OCI-LY3 (cell line): Measurements from ENCODE around the gene SLC15A1.

Experiments
- H2AFZ ChIP-seq: fragments of 200-600, 300-600 bp; shearing (Covaris generic); 2 replicates; pipeline ENCODE4 v1.6.0; 2014; ENCODE audit warnings: antibody characterized with exemption, low read depth, low read length
- H3K27ac ChIP-seq: fragments of 200-600, 300-600 bp; sonication (generic); 2 replicates; pipeline ENCODE4 v1.5.1; 2014; ENCODE audit warnings: mild to moderate bottlenecking, low read length, moderate library complexity, mixed read lengths
- H3K27me3 ChIP-seq: fragments of 200-600, 300-600 bp; sonication (generic); 2 replicates; pipeline ENCODE4 v1.6.1; 2014; ENCODE audit warnings: low read depth, low read length, mixed read lengths
- H3K36me3 ChIP-seq: fragments of 200-600, 300-600 bp; sonication (generic); replicated peaks from 2 replicates; pipeline ENCODE3; 2014; ENCODE audit warnings: low read depth, low read length, mixed read lengths
- H3K4me1 ChIP-seq: fragments of 300-600, 200-600 bp; sonication (generic); 2 replicates; pipeline ENCODE4 v1.6.1; 2014; ENCODE audit warnings: low read length, mixed read lengths
- H3K4me2 ChIP-seq: fragments of 200-600, 300-600 bp; sonication (generic); 2 replicates; pipeline ENCODE4 v1.6.1; 2014; ENCODE audit warnings: low read length, mixed read lengths
- H3K4me3 ChIP-seq: fragments of 300-600, 200-600 bp; sonication (generic); 2 replicates; pipeline ENCODE4 v1.5.1; 2014; ENCODE audit warnings: antibody characterized with exemption, mild to moderate bottlenecking, low read length, moderate library complexity
- H3K79me2 ChIP-seq: fragments of 300-600, 200-600 bp; shearing (Covaris generic); 2 replicates; pipeline ENCODE4 v1.6.1; 2014; ENCODE audit warnings: mild to moderate bottlenecking, low read length, mixed read lengths
- H3K9ac ChIP-seq: fragments of 300-600, 200-600 bp; shearing (Covaris generic); 2 replicates; pipeline ENCODE4 v1.6.0; 2014; ENCODE audit warnings: mild to moderate bottlenecking, low read length, moderate library complexity
- H3K9me3 ChIP-seq: fragments of 200-600, 300-600 bp; shearing (Covaris generic); 2 replicates; pipeline ENCODE4 v1.6.1; 2014; ENCODE audit warnings: low read length, mixed read lengths; ENCODE audit not compliant: insufficient read depth
- H4K20me1 ChIP-seq: fragments of 200-600, 300-600 bp; sonication (generic); 2 replicates; pipeline ENCODE4 v1.6.1; 2016; ENCODE audit warnings: low read length, mixed read lengths; ENCODE audit not compliant: insufficient read depth
- CTCF ChIP-seq: fragments of 200-600, 300-600 bp; sonication (generic); IDR thresholded peaks from 2 replicates; pipeline ENCODE4 v1.5.1; 2014; ENCODE audit warnings: antibody characterized with exemption, low read length, low read depth
- EZH2phosphoT487 ChIP-seq: fragments of 200-600 bp; shearing (Covaris generic); IDR thresholded peaks from 2 replicates; pipeline ENCODE4 v1.6.1; 2018; ENCODE audit warnings: antibody characterized with exemption, mixed run types, low read depth

SLC15A1 gene

GRCh38 chr13:98791611-98792010 lies 39.1 kb upstream of the SLC15A1 start:
- Histone ChIP-seq H3K4me3 (no peak overlapping the region), H3K9me3 (no peaks in the 10 kb centered on the region), H3K27me3 (peaks cover 17% of the 10 kb centered on the region), H3K9ac (no peak overlapping the region), H4K20me1 (no peaks in the 10 kb centered on the region), H3K79me2 (no peaks in the 10 kb centered on the region), H3K4me1 (no peaks in the 10 kb centered on the region), H3K4me2 (no peak overlapping the region), H2AFZ (no peak overlapping the region), H3K36me3 (no peaks in the 10 kb centered on the region), H3K27ac (no peak overlapping the region)
- TF ChIP-seq CTCF (no peak), EZH2phosphoT487 (no peak)

- Histone ChIP-seq H3K27ac (no peak overlapping the region), H3K27me3 (peaks cover 31% of the 10 kb centered on the region), H3K4me3 (no peak overlapping the region), H3K4me2 (no peak overlapping the region), H3K9ac (no peak overlapping the region), H3K36me3 (no peaks in the 10 kb centered on the region), H3K9me3 (no peaks in the 10 kb centered on the region), H4K20me1 (no peaks in the 10 kb centered on the region), H2AFZ (no peak overlapping the region), H3K4me1 (no peaks in the 10 kb centered on the region), H3K79me2 (no peaks in the 10 kb centered on the region)
- TF ChIP-seq EZH2phosphoT487: no peak
- no peak for TF ChIP-seq CTCF
Observed at GRCh38 chr13:98787996-98788395, 35.5 kb upstream of the SLC15A1 start.

GRCh38 chr13:98787173-98787572 lies 34.7 kb upstream of the SLC15A1 start:
- peaks cover 39% of the 10 kb centered on the region for H3K27me3 ChIP-seq
- no peaks in the 10 kb centered on the region for H3K9me3 ChIP-seq
- no peak overlapping the region for H3K27ac ChIP-seq
- no peaks in the 10 kb centered on the region for H3K4me1 ChIP-seq
- TF ChIP-seq CTCF: no peak
- no peak for TF ChIP-seq EZH2phosphoT487
- no peak overlapping the region for H3K4me3 ChIP-seq
- no peak overlapping the region for H3K4me2 ChIP-seq
- no peak overlapping the region for H2AFZ ChIP-seq
- no peak overlapping the region for H3K9ac ChIP-seq
- H3K79me2 ChIP-seq: no peaks in the 10 kb centered on the region
- H4K20me1 ChIP-seq: no peaks in the 10 kb centered on the region
- no peaks in the 10 kb centered on the region for H3K36me3 ChIP-seq

- no peak for TF ChIP-seq EZH2phosphoT487
- TF ChIP-seq CTCF: no peak
- H4K20me1 ChIP-seq: no peaks in the 10 kb centered on the region
- H3K27ac ChIP-seq: no peak overlapping the region
- no peaks in the 10 kb centered on the region for H3K9me3 ChIP-seq
- no peaks in the 10 kb centered on the region for H3K4me1 ChIP-seq
- peaks cover 47% of the 10 kb centered on the region for H3K27me3 ChIP-seq
- H3K79me2 ChIP-seq: no peaks in the 10 kb centered on the region
- H3K9ac ChIP-seq: no peak overlapping the region
- H2AFZ ChIP-seq: no peak overlapping the region
- no peaks in the 10 kb centered on the region for H3K36me3 ChIP-seq
- H3K4me3 ChIP-seq: no peak overlapping the region
- no peak overlapping the region for H3K4me2 ChIP-seq
Observed at GRCh38 chr13:98786023-98786422, 33.6 kb upstream of the SLC15A1 start.
